Muscle of back (tissue), 11 donors: ENCODE measurements around the gene GJD3. TPM values are rescaled to one million over a fixed set of nuclear protein-coding genes. Genes with fewer than 3 reads are reported as not detected.

ENCODE experiments used
- DNase-seq, 3 donors: peaks; one replicate each; pipeline versions ENCODE4 v3.0.0 to v3.0.0-alpha.2; 2013
- polyA plus RNA-seq, 10 donors: library from polyadenylated mRNA; unstranded; fragments of 120-200 nt; gene quantifications; one replicate each; pipeline ENCODE4 v1.2.1, GENCODE V29; 2013; ENCODE audit not compliant: insufficient read length in 10 of 10

Gene GJD3
- polyA plus RNA-seq, 10 donors: 0.27 to 0.56 (median 0.33) TPM; not detected in 7

- DNase-seq: peak in 1 of 3 donors; percentile 24
Observed at GRCh38 chr17:40352779-40353394, 11.7 kb downstream of the GJD3 start.

DNA sequence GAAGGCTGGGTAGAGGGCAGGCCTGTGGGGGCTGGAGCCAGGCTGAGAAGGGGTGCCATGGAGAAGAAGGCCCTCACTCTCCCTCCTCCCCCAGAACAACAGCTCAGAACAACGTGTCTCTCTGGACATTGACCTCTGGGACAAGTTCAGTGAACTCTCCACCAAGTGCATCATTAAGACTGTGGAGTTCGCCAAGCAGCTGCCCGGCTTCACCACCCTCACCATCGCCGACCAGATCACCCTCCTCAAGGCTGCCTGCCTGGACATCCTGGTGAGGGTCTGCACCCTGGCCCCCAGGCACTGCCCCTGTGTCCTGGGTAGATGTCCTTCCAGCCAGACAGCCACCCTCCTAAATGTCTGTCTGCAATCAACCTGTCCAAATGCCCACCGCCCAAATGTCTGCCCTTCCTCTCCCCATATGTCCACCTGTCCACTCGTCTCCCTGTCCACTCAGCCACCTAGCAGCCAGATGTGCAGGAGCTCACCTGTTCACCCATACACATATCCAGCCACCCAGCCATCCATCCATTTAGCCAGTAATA, 12.2 kb downstream of the GJD3 start:
- peak in 1 of 3 donors; percentile 16 for DNase-seq

- peak in 1 of 3 donors; percentile 59 for DNase-seq
Observed at GRCh38 chr17:40351359-40352236, 12.9 kb downstream of the GJD3 start.

DNA sequence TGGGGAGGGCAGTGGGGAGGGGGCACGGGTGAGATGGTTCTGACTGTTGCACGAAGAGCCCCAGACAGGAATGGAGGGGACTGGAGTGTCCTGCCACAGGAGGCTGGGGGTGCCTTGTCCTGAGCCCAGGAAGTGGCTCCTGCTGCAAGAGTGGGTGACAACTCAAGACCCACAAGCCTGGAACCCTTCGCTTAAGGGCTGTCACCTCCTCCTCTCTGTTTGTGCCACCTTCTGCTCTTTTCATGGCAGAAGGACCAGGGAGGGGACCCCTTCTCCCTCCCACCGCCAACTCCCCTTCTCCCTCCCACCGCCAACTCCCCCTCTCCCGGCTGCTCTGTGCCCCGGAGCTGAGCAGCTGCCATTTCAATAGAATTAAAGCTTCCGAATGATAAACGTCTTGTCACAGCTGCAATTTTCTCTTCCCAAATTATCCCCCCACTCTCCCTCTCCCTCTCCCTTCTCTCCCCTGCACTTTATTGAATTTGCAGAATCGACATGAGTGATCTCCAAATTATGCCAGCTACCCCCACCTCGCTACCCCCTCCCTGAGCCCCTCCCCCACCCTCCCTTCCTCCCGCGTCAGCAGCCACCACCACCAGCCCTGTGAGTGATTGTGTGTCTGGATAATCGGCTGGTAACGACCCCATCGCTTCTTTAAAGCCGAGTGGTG, 13.7 kb downstream of the GJD3 start:
- DNase-seq: peak in 1 of 3 donors; percentile 62

DNA sequence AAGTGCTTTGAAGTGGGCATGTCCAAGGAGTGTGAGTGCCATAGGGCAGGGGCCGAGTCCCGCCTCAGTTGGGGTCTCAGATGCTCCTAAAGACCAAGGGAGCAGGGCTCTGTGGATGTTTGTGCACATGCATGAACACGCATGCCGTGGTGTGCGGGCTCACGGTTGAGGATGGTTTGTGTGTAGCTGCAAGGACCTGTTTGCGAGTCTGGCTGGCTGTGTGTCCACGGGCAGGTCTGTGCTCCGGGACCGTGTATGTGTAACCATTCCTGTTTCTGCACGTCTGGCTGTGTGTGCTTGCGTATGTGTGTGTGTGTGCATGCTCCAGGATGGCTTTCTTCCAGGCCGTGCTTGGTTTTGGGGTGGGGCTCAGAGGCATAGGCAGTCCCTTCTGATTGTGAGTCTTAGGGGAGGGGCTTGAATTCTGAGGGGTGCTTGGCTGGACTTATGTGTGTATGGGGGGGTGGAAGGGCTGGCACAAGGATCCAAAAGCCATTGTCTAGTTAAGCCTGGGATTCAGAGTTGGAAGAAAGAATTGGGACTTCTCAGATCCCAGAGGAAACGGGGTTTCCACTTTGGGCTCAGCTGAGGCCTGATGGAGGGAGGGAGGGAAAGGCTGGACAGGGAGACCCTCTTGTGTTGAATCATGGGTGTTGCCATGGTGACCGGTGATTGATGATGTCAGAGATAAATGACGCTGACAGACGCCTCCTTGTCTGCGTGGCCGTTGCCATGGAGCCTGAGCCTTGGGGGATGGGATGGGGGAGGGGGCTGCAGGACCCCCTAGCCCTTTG, 14.4 kb downstream of the GJD3 start:
- peak in 1 of 3 donors; percentile 86 for DNase-seq

GRCh38 chr17:40349477-40349894, 15.1 kb downstream of the GJD3 start:
- DNase-seq: no peak

DNA sequence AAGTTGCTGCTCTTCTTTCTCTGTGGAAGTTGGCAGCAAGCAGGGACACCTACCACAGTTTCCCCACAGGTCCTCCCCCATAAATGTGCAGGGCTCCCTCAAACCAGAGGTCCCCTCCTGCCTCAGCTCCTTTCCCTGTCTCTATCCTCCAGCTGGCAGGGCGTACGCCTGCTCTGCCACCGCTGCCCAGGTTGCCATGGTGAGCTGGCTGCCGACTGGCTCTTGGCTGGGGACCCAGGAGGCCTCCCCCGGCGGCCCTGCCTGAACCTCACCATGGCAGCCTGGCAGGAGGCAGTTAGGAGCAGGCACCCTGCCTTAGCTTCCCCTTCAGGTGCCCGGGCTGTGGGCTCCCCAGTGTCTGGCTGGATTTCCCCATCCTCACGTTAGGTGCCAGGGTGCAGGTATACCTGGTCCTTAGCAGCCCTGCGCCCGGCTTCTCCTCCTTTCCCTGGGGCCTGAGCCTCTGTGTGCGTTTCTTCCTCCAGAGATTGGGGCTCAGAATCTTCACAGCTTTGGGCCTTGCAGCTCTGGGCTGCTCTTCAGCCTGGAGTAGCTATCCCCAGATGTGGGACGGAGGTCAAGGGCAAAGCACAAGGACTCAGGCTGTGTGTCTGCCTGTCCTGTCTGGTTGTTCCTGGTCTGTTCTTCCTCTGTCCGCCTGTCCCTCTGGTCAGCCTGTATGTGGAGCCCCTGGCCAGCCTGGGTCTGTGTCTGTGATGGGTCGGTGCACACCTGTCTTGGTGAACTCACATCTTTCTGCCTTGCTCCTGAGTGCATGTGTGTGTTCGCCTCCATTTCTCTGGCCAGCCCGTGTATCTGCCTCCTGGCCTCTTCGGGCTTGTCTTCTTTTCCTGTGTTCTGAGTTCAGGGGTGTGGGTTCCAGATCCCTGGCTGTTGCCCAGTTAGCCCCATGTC, 15.7 kb downstream of the GJD3 start:
- peak in 1 of 3 donors; percentile 61 for DNase-seq

DNA sequence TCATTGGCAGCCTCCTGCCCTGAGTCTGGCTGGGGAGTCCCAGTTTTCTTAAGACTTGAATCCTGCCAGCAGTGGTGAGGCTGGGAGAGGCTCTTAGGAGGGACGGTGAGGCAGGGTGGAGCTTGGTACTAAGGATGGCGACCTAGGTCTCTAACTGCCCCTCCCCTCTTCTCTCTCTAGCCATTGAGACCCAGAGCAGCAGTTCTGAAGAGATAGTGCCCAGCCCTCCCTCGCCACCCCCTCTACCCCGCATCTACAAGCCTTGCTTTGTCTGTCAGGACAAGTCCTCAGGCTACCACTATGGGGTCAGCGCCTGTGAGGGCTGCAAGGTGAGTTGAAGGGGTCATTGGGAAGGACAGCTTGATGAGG, 16.4 kb downstream of the GJD3 start:
- peak in 1 of 3 donors; percentile 16 for DNase-seq

DNA sequence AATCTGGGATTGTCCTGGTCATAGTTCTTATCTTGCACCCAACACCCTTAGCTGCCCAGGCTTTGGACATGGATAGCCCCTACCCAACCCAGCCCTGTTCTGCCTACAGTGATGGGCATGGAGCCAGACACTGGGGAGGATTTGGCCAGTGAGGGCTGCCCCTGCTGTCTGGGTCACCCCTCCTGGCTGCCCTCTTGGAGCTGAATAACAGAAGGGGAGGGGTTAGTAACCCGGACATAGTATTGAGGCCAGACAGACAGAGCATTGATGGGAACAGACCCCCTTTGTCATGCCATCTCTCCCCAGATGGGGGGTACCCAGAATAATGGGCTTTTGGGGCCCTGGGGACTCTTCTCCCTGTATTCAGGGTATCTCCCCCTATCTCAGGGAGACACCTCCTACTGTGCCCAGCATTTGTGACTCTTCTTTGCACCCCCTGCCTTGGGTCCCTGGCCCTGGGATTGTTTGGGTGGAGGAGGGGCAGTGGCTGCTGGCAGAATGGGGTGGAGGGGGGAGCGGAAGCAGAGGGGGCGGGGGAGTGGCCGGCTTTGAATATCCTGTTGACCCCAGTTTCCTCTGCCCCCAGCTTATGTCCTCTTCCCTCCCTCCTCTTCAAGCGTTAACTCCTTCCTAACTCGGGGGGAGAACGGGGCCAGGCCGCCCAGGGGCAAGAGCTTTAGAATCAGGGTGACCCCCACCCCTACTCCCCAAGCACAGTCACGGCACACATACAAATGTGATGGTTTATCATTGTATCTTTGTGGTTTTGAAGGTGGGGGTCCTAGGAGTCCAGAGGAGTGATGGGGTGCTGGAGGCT, 17.0 kb downstream of the GJD3 start:
- peak in 1 of 3 donors; percentile 40 for DNase-seq

DNA sequence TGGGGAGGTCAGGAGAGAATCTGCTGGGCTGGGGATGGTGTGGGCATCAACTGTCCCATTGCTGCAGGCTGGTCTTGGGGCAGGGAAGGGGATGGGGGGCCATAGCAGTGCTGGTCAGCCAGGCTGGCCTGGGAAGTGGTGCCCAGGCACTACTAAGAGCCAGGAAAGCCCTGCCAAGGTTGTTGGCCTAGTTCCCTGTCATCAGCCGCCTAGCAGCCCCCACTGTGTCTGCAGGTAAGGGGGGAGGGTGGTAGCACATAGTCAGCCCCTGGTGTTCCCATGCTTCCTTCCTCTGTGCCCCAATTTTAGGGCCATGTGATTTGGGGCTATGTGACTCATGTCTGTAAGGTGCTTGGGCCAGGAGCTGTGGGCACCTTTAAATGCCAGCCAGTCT, 17.8 kb downstream of the GJD3 start:
- no peak for DNase-seq

DNA sequence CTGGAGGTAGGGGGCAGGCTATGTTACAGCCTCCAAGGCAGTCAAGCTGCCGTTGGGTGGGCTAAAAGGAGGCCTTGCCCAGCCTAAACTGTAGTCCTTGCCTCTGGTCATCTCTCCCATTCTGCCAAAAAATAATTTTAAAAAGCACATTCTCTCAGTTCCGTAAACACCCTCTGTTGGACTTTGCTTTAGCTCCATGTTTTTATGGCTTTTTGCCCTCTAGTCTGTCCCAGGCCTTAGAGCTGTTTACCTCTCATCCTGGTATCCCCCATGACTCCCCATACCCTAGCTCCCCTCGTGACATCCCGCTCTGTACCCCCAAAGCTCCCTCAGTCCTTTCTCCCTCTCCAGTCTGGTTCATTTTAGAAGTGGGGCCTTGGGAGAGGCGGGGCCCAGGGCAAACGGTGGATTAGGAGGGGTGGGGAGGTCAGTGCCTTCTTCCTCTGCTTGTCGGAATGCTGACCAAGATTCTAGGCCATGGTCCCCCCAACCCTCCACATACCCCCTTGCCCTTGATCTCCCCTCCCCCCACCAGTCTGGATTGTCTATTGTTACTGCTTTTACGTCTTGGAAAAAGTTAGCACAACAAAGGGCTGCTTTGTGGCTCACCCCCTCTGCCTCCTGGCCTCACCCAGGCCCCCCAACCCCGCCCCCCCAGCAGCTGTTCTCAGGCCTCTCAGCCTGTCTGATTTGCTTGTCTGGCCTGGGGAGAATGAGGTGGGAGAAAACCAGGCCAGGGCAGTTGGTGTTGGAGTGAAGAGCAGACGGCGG, 18.4 kb downstream of the GJD3 start:
- DNase-seq: peak in 1 of 3 donors; percentile 76

DNA sequence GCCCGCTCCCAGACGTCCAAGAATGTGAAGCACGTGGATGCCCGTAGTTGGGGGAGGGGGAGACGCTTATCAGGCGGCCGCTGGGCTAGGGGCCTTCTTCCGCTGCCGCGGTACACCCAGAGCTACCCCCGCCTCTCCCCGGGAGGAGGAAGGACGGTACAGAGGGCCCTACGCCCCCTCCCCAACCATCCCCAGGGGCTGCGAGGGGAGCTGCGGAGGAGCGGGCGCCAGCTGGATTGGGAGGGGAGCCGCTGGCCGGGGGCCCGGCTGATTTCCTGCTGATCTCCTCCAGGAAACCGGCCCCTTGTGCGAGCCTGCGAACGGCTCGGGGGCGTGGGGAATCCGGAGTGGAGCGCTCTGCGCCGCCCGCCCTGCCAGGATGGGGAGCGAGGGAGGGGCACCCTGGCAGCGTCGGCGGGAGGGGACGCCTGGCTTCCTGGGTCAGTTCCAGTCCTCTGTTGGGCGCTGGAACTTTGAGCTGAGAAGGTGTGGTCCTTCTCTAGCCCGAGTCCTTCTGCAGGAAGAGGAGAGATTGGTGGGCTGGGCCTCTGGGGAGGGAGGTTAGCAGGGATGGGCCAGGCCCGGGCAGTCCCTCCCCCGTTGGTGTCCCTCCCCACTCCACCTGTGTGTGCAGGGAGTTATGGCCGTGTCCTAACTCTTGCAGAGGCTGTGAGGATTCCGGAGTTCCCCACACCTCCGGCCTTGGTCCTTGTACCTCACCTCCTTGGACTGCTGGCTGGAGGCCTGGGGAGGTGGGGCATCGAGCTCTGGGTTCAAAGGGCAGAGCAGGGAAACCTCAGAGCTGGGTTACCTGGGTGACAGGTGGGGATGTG, 19.2 kb downstream of the GJD3 start:
- peak in 2 of 3 donors; percentile 84 to 94 for DNase-seq

DNA sequence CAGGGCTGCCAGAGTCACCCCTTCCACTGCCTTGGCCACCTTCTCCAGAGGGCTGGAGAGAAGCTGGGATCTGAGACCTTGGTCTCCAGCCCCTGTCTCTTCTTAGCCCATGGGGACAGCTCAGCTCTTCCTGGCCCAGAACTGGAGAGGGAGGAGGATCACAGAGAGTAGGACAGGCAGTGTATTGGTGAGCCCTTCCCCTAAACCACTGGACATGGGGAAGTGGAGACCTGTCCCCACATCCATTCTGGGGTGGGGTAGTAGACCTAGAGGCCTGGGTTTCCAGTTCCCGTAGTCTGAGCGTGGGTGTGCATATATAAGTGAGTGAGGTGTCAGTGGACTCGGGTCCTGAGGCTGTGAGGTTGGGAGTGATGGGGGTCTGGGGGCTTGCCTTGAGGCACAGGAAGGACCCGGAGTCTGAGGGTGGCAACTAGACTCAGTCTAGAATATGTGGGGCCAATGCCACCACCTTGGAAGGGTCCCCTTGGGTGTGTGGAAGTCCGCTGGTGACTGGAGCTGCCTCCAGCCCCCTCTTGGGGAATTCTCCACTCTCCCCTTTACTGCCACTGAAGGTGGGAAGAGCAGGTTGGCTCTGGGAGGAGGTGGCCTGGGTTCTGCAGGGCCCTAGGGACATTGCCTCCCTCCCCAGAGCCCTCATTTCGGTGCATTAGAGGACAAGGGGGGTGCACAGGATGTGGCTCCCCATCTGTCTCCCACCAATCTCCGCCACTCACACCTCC, 19.9 kb downstream of the GJD3 start:
- peak in 1 of 3 donors; percentile 74 for DNase-seq

DNA sequence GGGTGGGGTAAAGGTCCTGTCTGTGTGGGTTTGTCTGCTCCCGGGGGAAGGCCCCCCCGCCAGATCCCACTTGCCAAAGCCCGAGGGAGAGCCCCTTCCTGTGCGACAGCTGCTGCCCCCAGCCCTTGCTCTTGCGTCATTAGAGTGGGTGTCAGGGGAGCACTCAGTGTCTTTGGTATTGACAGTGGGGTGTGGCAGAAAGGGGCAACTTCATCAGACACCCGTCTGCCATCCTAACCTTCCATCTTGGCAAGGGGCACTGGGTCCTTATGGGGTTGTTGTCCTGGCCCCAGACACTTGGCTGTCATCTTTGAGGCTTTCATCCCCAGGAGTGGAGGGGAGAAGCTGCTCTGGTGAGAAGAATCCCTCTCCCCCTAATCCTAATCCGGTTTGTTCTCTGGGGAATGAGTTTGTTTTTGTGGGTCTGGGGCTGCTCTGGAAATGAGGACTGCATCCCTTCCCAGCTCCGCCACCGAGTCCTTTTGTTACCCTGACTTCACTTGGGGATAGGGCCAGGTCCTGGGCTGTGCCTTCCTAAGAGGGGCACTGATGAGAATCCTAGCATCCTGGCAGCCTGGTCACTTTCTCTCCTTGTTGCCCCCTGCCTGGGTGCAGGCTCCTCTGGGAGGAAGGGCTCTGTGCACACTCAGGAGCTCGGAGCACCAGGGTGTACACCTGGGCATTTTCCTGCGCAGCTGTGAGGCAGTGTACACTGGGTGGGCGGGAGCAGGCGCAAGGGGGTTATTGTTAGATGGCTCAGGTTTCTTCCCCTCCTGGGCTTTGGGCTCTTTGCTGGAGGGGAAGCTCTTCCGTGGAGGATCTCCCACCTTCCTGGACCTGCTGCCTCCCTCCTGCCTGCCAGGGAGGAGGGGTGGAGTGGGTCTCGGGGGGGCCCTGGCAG, 21.1 kb downstream of the GJD3 start:
- DNase-seq: no peak

- DNase-seq: no peak
Observed at GRCh38 chr17:40342504-40343218, 21.9 kb downstream of the GJD3 start.
